Retinal pigment epithelial cell (primary cell): Measurements from ENCODE around the gene ACOXL.

Experiments used
- DNase-seq: peaks from one replicate; pipeline ENCODE4 v3.0.0-alpha.2; 2010; ENCODE audit warnings: low read depth
- H3K4me3 ChIP-seq: 2 replicates; pipeline ENCODE4 v1.5.1; 2011; ENCODE audit warnings: mild to moderate bottlenecking, low read length, control low read depth, moderate library complexity
- TF ChIP-seq, protein P1 (sequence below): conservative IDR thresholded peaks from 2 replicates; pipeline ENCODE4 v1.5.1; 2011; ENCODE audit warnings: low read depth, low read length, control low read depth, inconsistent platforms

Gene ACOXL

DNA sequence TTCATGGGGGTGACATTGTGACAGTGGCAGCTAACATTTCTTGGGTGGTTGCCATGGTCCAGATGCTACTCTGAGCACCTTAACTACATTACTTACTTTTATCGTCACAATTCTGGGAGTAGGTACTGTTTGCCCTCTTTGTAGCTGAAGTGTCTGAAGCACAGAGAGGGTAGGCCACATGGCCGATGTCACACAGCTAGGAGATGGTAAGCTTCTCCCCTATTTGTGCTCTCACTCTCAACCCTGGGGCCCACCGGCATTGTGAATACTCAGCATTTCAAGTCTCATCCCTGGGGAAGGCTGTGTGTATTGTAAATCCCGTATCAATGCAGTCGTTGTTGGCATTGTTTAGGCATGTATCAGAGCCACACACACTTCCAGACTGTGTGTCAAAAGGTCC is 136.6 kb downstream of the ACOXL start:
- TF ChIP-seq, protein P1, sequence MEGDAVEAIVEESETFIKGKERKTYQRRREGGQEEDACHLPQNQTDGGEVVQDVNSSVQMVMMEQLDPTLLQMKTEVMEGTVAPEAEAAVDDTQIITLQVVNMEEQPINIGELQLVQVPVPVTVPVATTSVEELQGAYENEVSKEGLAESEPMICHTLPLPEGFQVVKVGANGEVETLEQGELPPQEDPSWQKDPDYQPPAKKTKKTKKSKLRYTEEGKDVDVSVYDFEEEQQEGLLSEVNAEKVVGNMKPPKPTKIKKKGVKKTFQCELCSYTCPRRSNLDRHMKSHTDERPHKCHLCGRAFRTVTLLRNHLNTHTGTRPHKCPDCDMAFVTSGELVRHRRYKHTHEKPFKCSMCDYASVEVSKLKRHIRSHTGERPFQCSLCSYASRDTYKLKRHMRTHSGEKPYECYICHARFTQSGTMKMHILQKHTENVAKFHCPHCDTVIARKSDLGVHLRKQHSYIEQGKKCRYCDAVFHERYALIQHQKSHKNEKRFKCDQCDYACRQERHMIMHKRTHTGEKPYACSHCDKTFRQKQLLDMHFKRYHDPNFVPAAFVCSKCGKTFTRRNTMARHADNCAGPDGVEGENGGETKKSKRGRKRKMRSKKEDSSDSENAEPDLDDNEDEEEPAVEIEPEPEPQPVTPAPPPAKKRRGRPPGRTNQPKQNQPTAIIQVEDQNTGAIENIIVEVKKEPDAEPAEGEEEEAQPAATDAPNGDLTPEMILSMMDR, result no peak
- no peak for DNase-seq
- H3K4me3 ChIP-seq, result no peak overlapping the region

DNA sequence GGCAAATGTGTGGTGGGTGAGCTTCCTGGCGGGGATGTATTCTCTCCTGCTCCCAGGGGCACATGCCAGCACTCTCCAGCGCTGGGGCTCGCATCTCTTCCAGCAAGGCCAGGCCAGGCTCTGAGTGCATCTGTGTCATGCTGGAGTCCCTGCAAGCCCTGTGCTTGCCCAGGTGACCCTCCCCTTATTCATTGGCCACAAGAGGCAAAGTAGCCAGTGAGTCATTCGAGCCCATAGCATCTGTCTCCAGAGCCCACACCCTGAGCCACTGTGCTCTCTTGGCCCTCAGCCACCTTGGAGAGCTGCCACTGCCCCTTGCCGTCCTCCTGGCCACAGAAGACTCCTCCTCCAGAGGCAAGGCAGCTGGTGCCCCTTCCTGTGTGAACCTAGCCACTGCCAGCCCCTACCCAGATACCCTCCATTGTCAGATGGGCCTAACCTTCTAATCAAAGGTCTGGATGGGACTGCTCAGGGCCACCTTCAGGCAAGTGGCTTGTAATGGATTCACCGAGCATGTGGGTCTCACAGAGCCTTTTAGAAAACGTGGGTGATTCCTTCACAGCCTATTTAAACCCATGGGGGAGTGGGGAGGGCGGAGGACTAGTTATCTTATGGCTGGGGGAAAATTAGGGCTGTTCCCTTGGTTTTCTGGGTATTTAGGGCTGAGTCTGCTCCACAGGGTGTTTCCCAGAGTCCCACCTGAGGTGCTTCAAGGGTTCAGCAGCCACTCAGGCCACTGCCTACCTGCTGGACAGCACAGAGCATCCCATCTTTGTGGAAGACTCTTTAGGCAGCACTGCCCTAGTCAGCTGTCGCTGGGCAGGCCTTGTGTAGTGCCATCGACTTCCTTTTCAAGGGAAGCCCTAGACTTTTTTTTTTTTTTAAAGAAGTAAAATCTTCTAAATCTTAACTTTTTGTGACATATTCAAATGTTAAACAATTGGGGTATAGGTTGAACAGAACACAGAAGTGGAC is 137.4 kb downstream of the ACOXL start:
- peak; percentile 61 for DNase-seq
- no peak overlapping the region for H3K4me3 ChIP-seq
- TF ChIP-seq, protein P1, result no peak

DNA sequence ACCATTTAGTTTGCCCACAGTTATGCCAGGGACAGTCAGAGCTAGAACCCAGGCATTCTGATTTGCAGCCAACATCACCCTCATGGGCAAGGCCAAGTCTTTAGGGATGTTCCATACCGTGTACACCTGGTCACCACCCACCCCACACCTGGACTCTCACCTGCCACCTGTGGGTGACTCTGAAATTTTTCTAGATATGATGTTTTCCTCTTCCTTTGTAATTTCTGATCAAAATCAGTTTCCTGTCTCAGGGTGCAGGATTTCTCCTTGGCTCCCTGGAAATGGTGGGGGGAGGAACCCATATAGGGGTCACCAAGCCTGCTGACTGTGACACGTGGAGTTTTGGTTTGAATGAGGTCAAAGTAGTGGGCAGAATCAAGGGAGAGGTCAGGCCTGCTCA is 138.2 kb downstream of the ACOXL start:
- no peak overlapping the region for H3K4me3 ChIP-seq
- DNase-seq, result no peak
- TF ChIP-seq, protein P1, result no peak

DNA sequence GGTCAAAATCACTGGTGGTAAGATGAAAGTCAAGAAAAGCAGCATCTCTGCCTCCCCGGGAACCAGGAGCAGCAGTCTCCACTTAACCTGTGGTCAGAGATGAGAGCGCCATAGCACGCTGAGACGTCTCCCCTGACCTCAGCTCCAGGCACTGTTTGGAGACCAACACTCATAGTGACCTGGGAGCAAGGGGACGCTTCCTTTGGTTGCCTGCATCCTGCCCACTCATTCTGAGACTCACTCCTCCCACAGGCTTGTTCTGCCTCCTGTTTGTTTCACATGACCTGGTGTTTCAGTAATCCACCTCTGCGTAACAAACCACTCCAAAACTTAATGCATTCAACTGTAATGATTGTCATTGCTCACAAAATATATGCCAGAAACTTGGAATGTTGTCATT is 139.3 kb downstream of the ACOXL start:
- TF ChIP-seq, protein P1, result no peak
- H3K4me3 ChIP-seq, result no peak overlapping the region
- no peak for DNase-seq

DNA sequence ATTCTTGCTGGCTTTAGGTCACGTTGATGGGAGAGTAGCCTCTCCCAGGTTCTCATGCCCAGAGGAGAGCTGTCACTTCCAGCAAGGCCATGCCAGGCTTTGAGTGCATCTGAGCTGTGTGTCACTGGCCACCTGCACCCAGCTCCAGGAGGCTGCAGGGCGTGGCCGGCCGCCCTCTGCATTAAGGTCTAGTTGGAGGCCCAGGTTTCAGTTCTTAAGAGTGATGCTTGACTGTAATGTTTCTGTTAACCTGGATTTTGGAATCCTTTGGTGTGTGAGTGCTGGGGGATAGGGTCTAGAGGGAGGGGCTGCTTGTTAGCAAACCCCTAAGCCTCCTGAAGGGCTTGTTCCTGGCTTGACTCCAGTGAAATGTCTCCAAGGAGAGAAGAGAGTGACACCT is 140.1 kb downstream of the ACOXL start:
- no peak for DNase-seq
- H3K4me3 ChIP-seq, result no peak overlapping the region
- TF ChIP-seq, protein P1, result no peak

DNA sequence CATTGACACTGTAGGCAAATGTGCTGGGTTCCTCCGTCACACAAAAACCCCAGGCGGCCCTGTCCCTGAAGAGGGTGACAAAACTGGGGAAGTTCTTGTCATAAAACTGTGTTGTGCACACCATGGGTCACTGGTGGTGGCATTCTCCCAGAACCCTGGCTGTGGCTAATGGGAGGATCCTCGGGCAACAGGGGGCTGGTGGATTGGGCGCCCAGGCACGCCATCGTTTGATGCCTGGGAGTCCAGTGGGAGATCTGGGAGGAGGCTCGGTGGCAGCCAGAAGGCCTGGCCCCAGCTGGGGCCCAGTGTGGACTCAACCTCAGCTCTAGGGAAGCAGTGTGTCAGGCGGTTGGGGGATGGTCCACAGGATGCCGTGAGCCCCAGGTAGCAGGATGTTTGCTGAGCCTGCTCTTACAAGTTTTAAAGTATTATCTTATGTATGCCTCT is 140.7 kb downstream of the ACOXL start:
- no peak for DNase-seq
- H3K4me3 ChIP-seq, result no peak overlapping the region
- TF ChIP-seq, protein P1, result no peak
